ES-I3 (cell line): ENCODE data around the gene RAD51B.
"Not testable (repeated sequence)": the region's sequence is repeated elsewhere in the genome, so short reads cannot be mapped to it uniquely, and the experiment has no call there.

Source experiments
- H3K36me3 ChIP-seq: 2 replicates; pipeline ENCODE4 v1.6.1; 2013; ENCODE audit warnings: mild to moderate bottlenecking, low read length, control low read depth, moderate library complexity; ENCODE audit not compliant: insufficient read depth
- H3K4me1 ChIP-seq: 2 replicates; pipeline ENCODE4 v1.6.1; 2013; ENCODE audit warnings: mild to moderate bottlenecking, control low read depth, low read length; ENCODE audit not compliant: insufficient read depth
- H3K9ac ChIP-seq: 2 replicates; pipeline ENCODE4 v1.6.1; 2013; ENCODE audit warnings: low read depth, mild to moderate bottlenecking, low read length, moderate library complexity
- H3K9me3 ChIP-seq: 2 replicates; pipeline ENCODE4 v1.6.1; 2013; ENCODE audit warnings: mild to moderate bottlenecking, low read length, moderate library complexity; ENCODE audit not compliant: control insufficient read depth, insufficient read depth

Gene RAD51B

GRCh38 chr14:68424443-68425172 is 605.0 kb downstream of the RAD51B start:
- Histone ChIP-seq H3K36me3 (no peaks in the 10 kb centered on the region), H3K9me3 (0 out of 2 replicates have a peak, but pooled peaks cover 5% of the 10 kb centered on the region), H3K9ac (no peak overlapping the region), H3K4me1 (peaks cover 8% of the 10 kb centered on the region; the same call in 1 of the 2 replicates)

- H3K9ac ChIP-seq, result no peak overlapping the region
- H3K4me1 ChIP-seq, result no peaks in the 10 kb centered on the region
- no peaks in the 10 kb centered on the region for H3K36me3 ChIP-seq
- 0 out of 2 replicates have a peak, but pooled peaks cover 5% of the 10 kb centered on the region for H3K9me3 ChIP-seq
Observed at GRCh38 chr14:68426661-68427549, 607.3 kb downstream of the RAD51B start.

- H3K9me3 ChIP-seq, result 0 out of 2 replicates have a peak, but pooled peaks cover 5% of the 10 kb centered on the region
- H3K36me3 ChIP-seq, result no peaks in the 10 kb centered on the region
- no peaks in the 10 kb centered on the region for H3K4me1 ChIP-seq
- no peak overlapping the region for H3K9ac ChIP-seq
Observed at GRCh38 chr14:68427550-68427890, 607.9 kb downstream of the RAD51B start.

GRCh38 chr14:68428900-68429299 is 609.3 kb downstream of the RAD51B start:
- not testable (repeated sequence) for H3K4me1 ChIP-seq, H3K36me3 ChIP-seq, H3K9me3 ChIP-seq, H3K9ac ChIP-seq

- not testable (repeated sequence) for H3K9me3 ChIP-seq, H3K4me1 ChIP-seq, H3K36me3 ChIP-seq, H3K9ac ChIP-seq
Observed at GRCh38 chr14:68434173-68434572, 614.6 kb downstream of the RAD51B start.

- H3K9ac ChIP-seq, H3K9me3 ChIP-seq, H3K4me1 ChIP-seq, H3K36me3 ChIP-seq: not testable (repeated sequence)
Observed at GRCh38 chr14:68435631-68436030, 616.1 kb downstream of the RAD51B start.

GRCh38 chr14:68439676-68440075 is 620.1 kb downstream of the RAD51B start:
- Histone ChIP-seq H3K9me3 (0 out of 2 replicates have a peak, but pooled peaks cover 2% of the 10 kb centered on the region), H3K4me1 (no peaks in the 10 kb centered on the region), H3K36me3 (no peaks in the 10 kb centered on the region), H3K9ac (no peak overlapping the region)

GRCh38 chr14:68440820-68441219 is 621.2 kb downstream of the RAD51B start:
- H3K9me3 ChIP-seq, result 0 out of 2 replicates have a peak, but pooled peaks cover 2% of the 10 kb centered on the region
- no peak overlapping the region for H3K9ac ChIP-seq
- H3K4me1 ChIP-seq, result no peaks in the 10 kb centered on the region
- no peaks in the 10 kb centered on the region for H3K36me3 ChIP-seq

- Histone ChIP-seq H3K9ac (no peak overlapping the region), H3K4me1 (no peaks in the 10 kb centered on the region), H3K9me3 (0 out of 2 replicates have a peak, but pooled peaks cover 2% of the 10 kb centered on the region), H3K36me3 (no peaks in the 10 kb centered on the region)
Observed at GRCh38 chr14:68441542-68441941, 622.0 kb downstream of the RAD51B start.

- Histone ChIP-seq H3K36me3 (no peaks in the 10 kb centered on the region), H3K9me3 (0 out of 2 replicates have a peak, but pooled peaks cover 2% of the 10 kb centered on the region), H3K4me1 (peaks cover 2% of the 10 kb centered on the region; the same call in 1 of the 2 replicates), H3K9ac (no peak overlapping the region)
Observed at GRCh38 chr14:68442828-68443629, 623.5 kb downstream of the RAD51B start.

- H3K9me3 ChIP-seq, result 0 out of 2 replicates have a peak, but pooled peaks cover 2% of the 10 kb centered on the region
- H3K36me3 ChIP-seq, result no peaks in the 10 kb centered on the region
- H3K9ac ChIP-seq, result no peak overlapping the region
- H3K4me1 ChIP-seq, result peaks cover 16% of the 10 kb centered on the region
Observed at GRCh38 chr14:68444449-68445168, 625.0 kb downstream of the RAD51B start.

- peaks cover 34% of the 10 kb centered on the region for H3K4me1 ChIP-seq
- H3K9me3 ChIP-seq, result no peaks in the 10 kb centered on the region
- no peak overlapping the region for H3K9ac ChIP-seq
- H3K36me3 ChIP-seq, result no peaks in the 10 kb centered on the region
Observed at GRCh38 chr14:68446243-68447040, 626.9 kb downstream of the RAD51B start.

- Histone ChIP-seq H3K9ac (no peak overlapping the region), H3K36me3 (no peaks in the 10 kb centered on the region), H3K4me1 (peaks cover 41% of the 10 kb centered on the region), H3K9me3 (no peaks in the 10 kb centered on the region)
Observed at GRCh38 chr14:68447581-68448251, 628.1 kb downstream of the RAD51B start.
